NCI-H2107 (cell line): ENCODE measurements around the gene GAGE2A.
"Not testable (repeated sequence)": the region's sequence is repeated elsewhere in the genome, so short reads cannot be mapped to it uniquely, and the experiment has no call there.

ENCODE experiments used
- DNase-seq: peaks from one replicate; lab custom pipeline; 2025; lab: John Stamatoyannopoulos, UW

GAGE2A gene, protein sequence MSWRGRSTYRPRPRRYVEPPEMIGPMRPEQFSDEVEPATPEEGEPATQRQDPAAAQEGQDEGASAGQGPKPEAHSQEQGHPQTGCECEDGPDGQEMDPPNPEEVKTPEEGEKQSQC

DNA sequence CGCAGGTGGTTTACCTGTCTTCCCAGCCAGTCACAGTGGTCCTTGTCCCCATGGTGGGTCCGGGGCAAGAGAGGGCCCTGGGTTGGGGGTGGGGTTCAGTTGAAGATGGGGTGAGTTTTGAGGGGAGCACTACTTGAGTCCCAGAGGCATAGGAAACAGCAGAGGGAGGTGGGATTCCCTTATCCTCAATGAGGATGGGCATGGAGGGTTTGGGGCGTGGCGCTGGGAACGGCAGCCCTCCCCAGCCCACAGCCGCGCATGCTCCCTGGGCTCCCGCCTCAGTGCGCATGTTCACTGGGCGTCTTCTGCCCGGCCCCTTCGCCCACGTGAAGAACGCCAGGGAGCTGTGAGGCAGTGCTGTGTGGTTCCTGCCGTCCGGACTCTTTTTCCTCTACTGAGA lies at the start of gene GAGE2A:
Gene GAGE2A (plus strand): TSS at position 301 of the 400 bp plus-strand sequence. CDS start 1,155 bp downstream, outside the sequence.
- DNase-seq, result not testable (repeated sequence)

DNA sequence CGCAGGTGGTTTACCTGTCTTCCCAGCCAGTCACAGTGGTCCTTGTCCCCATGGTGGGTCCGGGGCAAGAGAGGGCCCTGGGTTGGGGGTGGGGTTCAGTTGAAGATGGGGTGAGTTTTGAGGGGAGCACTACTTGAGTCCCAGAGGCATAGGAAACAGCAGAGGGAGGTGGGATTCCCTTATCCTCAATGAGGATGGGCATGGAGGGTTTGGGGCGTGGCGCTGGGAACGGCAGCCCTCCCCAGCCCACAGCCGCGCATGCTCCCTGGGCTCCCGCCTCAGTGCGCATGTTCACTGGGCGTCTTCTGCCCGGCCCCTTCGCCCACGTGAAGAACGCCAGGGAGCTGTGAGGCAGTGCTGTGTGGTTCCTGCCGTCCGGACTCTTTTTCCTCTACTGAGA lies 47.9 kb upstream of the GAGE2A start, which contains the start of gene GAGE12D:
Gene GAGE12D (plus strand): TSS at position 301 of the 400 bp plus-strand sequence. CDS start 1,155 bp downstream, outside the sequence.
- not testable (repeated sequence) for DNase-seq

DNA sequence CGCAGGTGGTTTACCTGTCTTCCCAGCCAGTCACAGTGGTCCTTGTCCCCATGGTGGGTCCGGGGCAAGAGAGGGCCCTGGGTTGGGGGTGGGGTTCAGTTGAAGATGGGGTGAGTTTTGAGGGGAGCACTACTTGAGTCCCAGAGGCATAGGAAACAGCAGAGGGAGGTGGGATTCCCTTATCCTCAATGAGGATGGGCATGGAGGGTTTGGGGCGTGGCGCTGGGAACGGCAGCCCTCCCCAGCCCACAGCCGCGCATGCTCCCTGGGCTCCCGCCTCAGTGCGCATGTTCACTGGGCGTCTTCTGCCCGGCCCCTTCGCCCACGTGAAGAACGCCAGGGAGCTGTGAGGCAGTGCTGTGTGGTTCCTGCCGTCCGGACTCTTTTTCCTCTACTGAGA lies 38.3 kb upstream of the GAGE2A start, which contains the start of gene GAGE12E:
Gene GAGE12E (plus strand): TSS at position 301 of the 400 bp plus-strand sequence. CDS start 1,155 bp downstream, outside the sequence.
- not testable (repeated sequence) for DNase-seq

DNA sequence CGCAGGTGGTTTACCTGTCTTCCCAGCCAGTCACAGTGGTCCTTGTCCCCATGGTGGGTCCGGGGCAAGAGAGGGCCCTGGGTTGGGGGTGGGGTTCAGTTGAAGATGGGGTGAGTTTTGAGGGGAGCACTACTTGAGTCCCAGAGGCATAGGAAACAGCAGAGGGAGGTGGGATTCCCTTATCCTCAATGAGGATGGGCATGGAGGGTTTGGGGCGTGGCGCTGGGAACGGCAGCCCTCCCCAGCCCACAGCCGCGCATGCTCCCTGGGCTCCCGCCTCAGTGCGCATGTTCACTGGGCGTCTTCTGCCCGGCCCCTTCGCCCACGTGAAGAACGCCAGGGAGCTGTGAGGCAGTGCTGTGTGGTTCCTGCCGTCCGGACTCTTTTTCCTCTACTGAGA lies 28.8 kb upstream of the GAGE2A start, which contains the start of gene GAGE12F:
Gene GAGE12F (plus strand): TSS at position 301 of the 400 bp plus-strand sequence. CDS start 1,155 bp downstream, outside the sequence.
- DNase-seq, result not testable (repeated sequence)

DNA sequence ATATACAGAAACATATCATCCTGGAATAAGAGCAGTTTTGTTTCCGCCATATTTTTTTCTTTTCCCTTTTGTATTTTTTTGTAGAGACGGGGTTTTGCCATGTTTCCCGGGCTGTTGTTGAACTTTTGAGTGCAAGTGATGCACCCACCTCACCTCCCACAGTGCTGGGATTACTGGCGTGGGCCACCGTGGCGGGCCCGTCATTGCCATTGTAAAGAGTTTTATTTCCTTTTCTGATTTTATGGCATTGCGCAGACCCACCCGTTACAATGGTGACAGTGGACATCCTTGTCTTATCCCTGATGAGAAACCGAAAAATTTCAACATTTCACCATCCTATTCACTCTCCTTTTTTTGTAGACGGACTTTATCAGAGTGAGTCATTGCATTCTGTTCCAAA lies 20.6 kb upstream of the GAGE2A start:
- not testable (repeated sequence) for DNase-seq

DNA sequence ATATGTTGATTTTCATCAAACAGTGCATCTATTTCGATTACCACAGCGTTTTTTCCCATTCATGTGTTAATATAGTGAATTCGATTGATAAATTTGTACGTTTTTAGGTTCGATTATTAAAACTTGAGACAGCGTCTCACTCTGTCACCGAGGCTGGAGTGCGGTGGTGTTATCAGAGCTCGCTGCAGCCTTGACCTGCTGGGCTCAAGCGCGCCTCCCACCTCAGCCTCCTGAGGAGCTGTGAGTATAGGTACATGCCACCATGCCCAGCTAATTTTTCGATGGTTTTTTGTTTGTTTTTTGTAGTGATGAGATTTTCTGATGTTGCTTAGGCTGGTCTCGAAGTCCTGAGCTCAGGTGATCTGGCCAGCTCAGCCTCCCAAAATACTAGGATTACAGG lies 20.1 kb upstream of the GAGE2A start:
- DNase-seq, result not testable (repeated sequence)

DNA sequence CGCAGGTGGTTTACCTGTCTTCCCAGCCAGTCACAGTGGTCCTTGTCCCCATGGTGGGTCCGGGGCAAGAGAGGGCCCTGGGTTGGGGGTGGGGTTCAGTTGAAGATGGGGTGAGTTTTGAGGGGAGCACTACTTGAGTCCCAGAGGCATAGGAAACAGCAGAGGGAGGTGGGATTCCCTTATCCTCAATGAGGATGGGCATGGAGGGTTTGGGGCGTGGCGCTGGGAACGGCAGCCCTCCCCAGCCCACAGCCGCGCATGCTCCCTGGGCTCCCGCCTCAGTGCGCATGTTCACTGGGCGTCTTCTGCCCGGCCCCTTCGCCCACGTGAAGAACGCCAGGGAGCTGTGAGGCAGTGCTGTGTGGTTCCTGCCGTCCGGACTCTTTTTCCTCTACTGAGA lies 19.2 kb upstream of the GAGE2A start, which contains the start of gene GAGE12G:
Gene GAGE12G (plus strand): TSS at position 301 of the 400 bp plus-strand sequence. CDS start 1,155 bp downstream, outside the sequence.
- not testable (repeated sequence) for DNase-seq

DNA sequence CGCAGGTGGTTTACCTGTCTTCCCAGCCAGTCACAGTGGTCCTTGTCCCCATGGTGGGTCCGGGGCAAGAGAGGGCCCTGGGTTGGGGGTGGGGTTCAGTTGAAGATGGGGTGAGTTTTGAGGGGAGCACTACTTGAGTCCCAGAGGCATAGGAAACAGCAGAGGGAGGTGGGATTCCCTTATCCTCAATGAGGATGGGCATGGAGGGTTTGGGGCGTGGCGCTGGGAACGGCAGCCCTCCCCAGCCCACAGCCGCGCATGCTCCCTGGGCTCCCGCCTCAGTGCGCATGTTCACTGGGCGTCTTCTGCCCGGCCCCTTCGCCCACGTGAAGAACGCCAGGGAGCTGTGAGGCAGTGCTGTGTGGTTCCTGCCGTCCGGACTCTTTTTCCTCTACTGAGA lies 9.6 kb upstream of the GAGE2A start, which contains the start of gene GAGE12H:
Gene GAGE12H (plus strand): TSS at position 301 of the 400 bp plus-strand sequence. CDS start 1,155 bp downstream, outside the sequence.
- DNase-seq, result not testable (repeated sequence)

DNA sequence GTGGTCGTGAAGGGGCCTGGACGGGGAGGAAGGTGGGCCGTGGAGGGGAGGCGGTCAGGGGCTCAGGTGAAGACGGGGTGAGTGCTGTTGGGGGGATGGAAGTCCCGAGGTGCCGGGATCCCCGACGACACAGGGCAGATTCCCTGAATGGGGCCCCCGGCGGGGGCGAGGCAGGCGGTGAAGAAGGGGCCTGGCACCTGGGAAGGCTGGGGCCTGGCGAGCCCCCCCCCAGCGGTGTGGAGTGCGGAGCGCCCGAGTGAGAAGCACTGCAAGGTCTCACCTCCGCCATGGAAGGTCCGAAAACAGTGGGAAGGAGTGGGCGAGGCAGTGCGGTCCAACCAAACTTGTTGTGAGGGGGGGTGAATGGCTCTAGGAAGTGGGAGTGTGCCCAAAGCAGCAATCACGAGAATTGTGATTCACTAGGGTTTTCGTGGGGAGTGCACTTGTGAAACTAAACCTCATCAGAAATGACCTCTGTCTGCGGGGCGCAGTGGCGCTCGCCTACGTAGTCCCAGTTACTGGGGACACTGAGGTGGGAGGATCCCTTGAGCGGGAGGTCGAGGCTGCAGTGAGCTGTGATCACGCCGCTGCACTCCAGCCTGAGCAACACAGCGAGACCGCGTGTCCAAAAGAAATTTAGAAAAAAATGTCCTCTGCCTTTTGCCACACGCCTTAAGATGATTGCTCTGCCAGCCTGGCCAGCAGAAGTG lies 628 bp downstream of the GAGE2A start:
- not testable (repeated sequence) for DNase-seq

DNA sequence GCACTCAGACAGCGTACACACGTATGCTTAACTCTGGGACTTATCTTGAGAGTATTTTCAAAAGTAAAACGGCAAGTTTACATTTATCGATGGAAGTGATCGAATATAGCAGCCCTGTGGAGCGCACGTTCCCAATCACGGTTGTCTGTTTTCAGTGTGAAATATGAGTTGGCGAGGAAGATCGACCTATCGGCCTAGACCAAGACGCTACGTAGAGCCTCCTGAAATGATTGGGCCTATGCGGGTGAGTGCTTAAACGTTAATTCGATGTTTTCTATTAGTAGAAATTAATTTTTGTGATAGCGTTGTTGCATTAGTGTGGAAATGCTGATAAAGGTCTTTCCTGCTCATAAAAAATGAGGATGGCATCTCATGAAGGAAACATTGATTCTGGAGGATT lies 1.2 kb downstream of the GAGE2A start:
- not testable (repeated sequence) for DNase-seq

DNA sequence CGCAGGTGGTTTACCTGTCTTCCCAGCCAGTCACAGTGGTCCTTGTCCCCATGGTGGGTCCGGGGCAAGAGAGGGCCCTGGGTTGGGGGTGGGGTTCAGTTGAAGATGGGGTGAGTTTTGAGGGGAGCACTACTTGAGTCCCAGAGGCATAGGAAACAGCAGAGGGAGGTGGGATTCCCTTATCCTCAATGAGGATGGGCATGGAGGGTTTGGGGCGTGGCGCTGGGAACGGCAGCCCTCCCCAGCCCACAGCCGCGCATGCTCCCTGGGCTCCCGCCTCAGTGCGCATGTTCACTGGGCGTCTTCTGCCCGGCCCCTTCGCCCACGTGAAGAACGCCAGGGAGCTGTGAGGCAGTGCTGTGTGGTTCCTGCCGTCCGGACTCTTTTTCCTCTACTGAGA lies 9.4 kb downstream of the GAGE2A start, which contains the start of gene GAGE1:
Gene GAGE1 (plus strand): TSS at position 301 of the 400 bp plus-strand sequence. CDS start 1,155 bp downstream, outside the sequence.
- DNase-seq, result not testable (repeated sequence)

DNA sequence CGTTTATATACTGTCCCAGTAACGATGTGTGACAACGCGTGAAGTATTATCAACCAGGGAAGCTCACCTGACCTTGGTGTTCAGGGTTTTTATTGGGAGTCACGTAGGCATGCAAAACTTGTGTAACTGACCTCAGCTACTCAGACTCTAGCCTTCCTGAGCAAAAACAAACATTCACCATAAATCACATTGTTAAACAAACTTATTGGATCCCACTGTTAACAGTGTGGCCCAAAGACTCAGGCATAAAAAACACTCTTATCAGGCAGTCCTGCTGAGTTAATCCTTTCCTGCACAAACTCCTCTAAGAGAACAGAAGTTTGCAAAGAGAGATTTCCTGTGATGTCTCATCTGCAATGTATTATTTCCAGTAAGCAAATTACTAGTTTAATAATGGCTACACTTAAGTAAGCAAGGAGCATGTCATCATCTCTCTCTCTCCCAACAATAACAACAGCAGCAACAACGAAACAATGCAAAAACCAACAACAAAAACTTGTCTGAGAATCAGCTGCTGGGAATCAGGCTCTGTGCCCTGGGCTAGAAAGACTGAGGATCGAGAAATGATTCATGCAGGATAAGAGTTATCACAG lies 21.5 kb downstream of the GAGE2A start:
- no peak for DNase-seq

DNA sequence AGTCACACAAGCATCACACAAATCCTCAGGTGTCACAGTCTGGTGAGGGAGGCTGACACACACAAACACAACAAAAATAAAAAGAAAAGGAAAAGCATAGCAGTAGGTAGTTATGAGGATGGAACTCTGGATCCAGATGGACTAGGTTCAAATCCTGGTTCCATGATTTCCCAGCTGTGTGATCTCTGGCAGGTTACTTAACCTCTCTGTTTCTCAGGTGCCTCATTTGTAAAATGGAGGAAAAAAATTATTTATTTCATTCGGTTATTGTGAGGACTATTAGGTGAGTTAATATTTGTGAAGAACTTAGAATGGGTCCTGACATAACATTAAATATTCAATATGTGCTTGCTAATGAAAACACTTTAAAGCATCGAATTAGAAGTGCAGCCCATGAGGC lies 29.3 kb downstream of the GAGE2A start:
- no peak for DNase-seq

DNA sequence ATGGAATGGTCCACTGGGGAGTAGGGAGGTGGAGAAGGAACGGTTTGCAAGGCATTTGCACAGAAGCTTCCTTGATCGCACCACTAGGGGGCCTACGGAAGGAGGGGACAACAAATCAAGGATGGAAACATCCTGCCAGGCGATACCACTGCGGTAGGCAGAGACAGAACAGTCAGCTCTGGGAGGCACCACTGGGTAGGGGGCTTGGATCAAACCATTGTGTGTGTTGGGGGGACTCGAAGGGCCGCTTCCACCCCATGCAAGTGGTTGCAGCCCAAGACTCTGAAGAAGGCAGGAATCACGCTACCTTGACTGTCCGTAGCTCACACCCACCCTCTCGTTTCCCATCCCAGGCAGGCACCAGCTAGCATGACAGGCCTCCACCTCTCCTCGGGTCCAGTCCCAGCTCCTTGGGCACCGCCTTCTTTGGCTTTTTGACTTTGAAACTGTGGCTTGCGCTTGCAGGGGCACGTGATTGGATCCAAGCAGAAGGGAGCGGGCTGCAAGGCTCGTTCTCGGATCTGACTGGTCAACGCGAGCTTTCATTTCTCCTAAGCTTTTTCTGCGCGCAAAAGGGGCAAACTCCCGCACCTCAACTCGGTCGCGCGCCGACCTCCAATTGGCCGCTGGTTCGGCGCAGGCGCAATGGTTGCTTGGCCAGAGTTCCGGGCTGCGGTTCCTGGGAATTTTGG lies 37.9 kb downstream of the GAGE2A start:
- DNase-seq, result no peak

DNA sequence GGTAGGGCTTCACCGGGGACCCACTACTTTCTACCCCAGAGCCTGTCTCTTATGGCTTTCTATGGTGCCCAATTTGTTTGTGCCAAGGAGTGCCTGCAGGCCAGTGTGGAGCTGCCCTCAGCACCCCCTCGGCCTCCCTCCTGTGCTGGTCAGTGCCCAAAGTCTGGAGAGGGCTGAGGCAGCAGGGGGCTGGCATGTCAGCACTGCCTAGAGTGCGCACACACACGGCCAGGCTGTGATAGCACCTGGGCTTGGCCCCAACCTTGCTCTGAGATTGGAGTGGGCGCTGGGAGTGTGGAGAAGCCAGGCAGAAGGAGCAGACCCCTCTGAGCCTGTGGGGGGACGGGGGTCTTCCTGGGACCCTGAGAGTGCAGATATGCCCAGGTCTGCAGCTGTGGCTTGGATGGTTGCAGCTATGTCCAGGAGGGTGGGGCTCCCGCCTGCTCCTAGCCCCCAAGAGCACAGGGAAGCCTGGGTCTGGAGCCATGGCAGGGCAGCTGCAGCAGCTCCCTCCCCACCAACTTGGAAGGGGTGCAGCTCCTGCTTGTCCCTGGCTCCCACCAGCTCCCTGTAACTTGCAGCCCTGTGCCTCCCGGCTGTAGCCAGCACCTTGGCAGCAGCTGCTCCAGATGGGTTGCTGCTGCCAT lies 55.8 kb downstream of the GAGE2A start:
- DNase-seq, result no peak
